H9 (cell line): ENCODE results near the gene KANK4. TPM values are rescaled to one million over a fixed set of nuclear protein-coding genes. Genes with fewer than 3 reads are reported as not detected.

Experiments
- DNase-seq: peaks from one replicate; pipeline ENCODE4 v3.0.0-alpha.2; 2017
- H2AFZ ChIP-seq: one replicate; pipeline ENCODE4 v1.6.1; 2013; ENCODE audit warnings: mild to moderate bottlenecking, low read length, control low read depth, moderate library complexity
- H2AK5ac ChIP-seq: 2 replicates; pipeline ENCODE4 v1.6.1; 2013; ENCODE audit warnings: low read length, control low read depth, mixed read lengths; ENCODE audit not compliant: insufficient read length
- H2BK120ac ChIP-seq: one replicate; pipeline ENCODE4 v1.6.1; 2013; ENCODE audit warnings: low read depth, mild to moderate bottlenecking, low read length, control low read depth, inconsistent platforms; ENCODE audit not compliant: poor library complexity, severe bottlenecking
- H2BK12ac ChIP-seq: 2 replicates; pipeline ENCODE4 v1.6.1; 2013; ENCODE audit warnings: low read length, control low read depth, mixed read lengths, low read depth; ENCODE audit not compliant: insufficient read length
- H2BK15ac ChIP-seq: 2 replicates; pipeline ENCODE4 v1.6.1; 2013; ENCODE audit warnings: low read depth, low read length, control low read depth
- H2BK20ac ChIP-seq: one replicate; pipeline ENCODE4 v1.6.1; 2013; ENCODE audit warnings: low read depth, mild to moderate bottlenecking, low read length, control low read depth, inconsistent platforms; ENCODE audit not compliant: poor library complexity, severe bottlenecking
- H2BK5ac ChIP-seq: 2 replicates; pipeline ENCODE4 v1.6.1; 2013; ENCODE audit warnings: low read length, control low read depth, mixed read lengths; ENCODE audit not compliant: insufficient read length
- H3K14ac ChIP-seq: 2 replicates; pipeline ENCODE4 v1.6.1; 2013; ENCODE audit warnings: low read length, control low read depth; ENCODE audit not compliant: insufficient read depth
- H3K18ac ChIP-seq: 2 replicates; pipeline ENCODE4 v1.6.1; 2013; ENCODE audit warnings: low read depth, mild to moderate bottlenecking, mixed read lengths, low read length, control low read depth; ENCODE audit not compliant: insufficient read length
- H3K23ac ChIP-seq: 2 replicates; pipeline ENCODE4 v1.6.1; 2013; ENCODE audit warnings: low read length, control low read depth, mixed read lengths, low read depth; ENCODE audit not compliant: insufficient read length
- H3K23me2 ChIP-seq: 2 replicates; pipeline ENCODE4 v1.6.1; 2013; ENCODE audit warnings: low read depth, mild to moderate bottlenecking, mixed read lengths, low read length, control low read depth; ENCODE audit not compliant: insufficient read length, poor library complexity, severe bottlenecking
- H3K27ac ChIP-seq: 2 replicates; pipeline ENCODE4 v1.5.1; 2013; ENCODE audit warnings: low read length, control low read depth, mixed read lengths, low read depth; ENCODE audit not compliant: insufficient read length
- H3K27me3 ChIP-seq: 2 replicates; pipeline ENCODE4 v1.6.1; 2013; ENCODE audit warnings: low read length, control low read depth, inconsistent platforms; ENCODE audit not compliant: insufficient read depth
- H3K4ac ChIP-seq: 2 replicates; pipeline ENCODE4 v1.6.1; 2013; ENCODE audit warnings: low read depth, mild to moderate bottlenecking, control low read depth, inconsistent platforms, low read length, moderate library complexity
- H3K4me1 ChIP-seq: 2 replicates; pipeline ENCODE4 v1.6.1; 2013; ENCODE audit warnings: low read length, control low read depth, inconsistent platforms; ENCODE audit not compliant: insufficient read depth
- H3K4me2 ChIP-seq: 2 replicates; pipeline ENCODE4 v1.6.1; 2013; ENCODE audit warnings: low read length, control low read depth, mixed read lengths; ENCODE audit not compliant: insufficient read length, insufficient read depth
- H3K56ac ChIP-seq: 2 replicates; pipeline ENCODE4 v1.6.1; 2013; ENCODE audit warnings: low read depth, mild to moderate bottlenecking, mixed read lengths, low read length, control low read depth; ENCODE audit not compliant: insufficient read length
- H3K79me1 ChIP-seq: 2 replicates; pipeline ENCODE4 v1.6.1; 2013; ENCODE audit warnings: low read depth, mild to moderate bottlenecking, moderate library complexity, low read length, control low read depth, inconsistent platforms; ENCODE audit not compliant: insufficient read depth, poor library complexity, severe bottlenecking
- H3K79me2 ChIP-seq: 2 replicates; pipeline ENCODE4 v1.6.1; 2013; ENCODE audit warnings: low read length, control low read depth, inconsistent platforms; ENCODE audit not compliant: insufficient read depth
- H3K9ac ChIP-seq: 2 replicates; pipeline ENCODE4 v1.6.1; 2013; ENCODE audit warnings: low read length, control low read depth, mixed read lengths; ENCODE audit not compliant: insufficient read length; ENCODE audit errors: extremely low read depth
- H3K9me3 ChIP-seq: one replicate; pipeline ENCODE4 v1.6.1; 2013; ENCODE audit warnings: low read depth, low read length, inconsistent platforms; ENCODE audit not compliant: control insufficient read depth
- H3T11ph ChIP-seq: one replicate; pipeline ENCODE4 v1.6.1; 2013; ENCODE audit warnings: mild to moderate bottlenecking, low read length, control low read depth, inconsistent platforms
- H4K20me1 ChIP-seq: one replicate; pipeline ENCODE4 v1.6.1; 2013; ENCODE audit not compliant: control insufficient read depth, insufficient read length, insufficient read depth
- H4K5ac ChIP-seq: 2 replicates; pipeline ENCODE4 v1.6.1; 2013; ENCODE audit warnings: low read depth, mild to moderate bottlenecking, mixed read lengths, low read length, control low read depth; ENCODE audit not compliant: insufficient read length
- H4K8ac ChIP-seq: replicated peaks from 2 replicates; pipeline ENCODE4 v1.6.1; 2013; ENCODE audit warnings: low read length, control low read depth, mixed read lengths, low read depth; ENCODE audit not compliant: insufficient read length
- H4K91ac ChIP-seq: 2 replicates; pipeline ENCODE4 v1.6.1; 2013; ENCODE audit warnings: low read depth, mild to moderate bottlenecking, moderate library complexity, mixed read lengths, low read length, control low read depth; ENCODE audit not compliant: insufficient read length
- H3K27ac Mint-ChIP-seq, 3 experiments: 2 replicates in 2 of 3; 3 replicates in 1 of 3; pipeline ENCODE4 v1.8.0; 2020 to 2021; ENCODE audit warnings: mixed read lengths in 3 of 3, mild to moderate bottlenecking in 1 of 3, moderate library complexity in 1 of 3
- H3K27me3 Mint-ChIP-seq: 2 replicates; pipeline ENCODE4 v1.8.0; 2021; ENCODE audit warnings: low read depth, mild to moderate bottlenecking, moderate library complexity, mixed read lengths
- H3K36me3 Mint-ChIP-seq, 3 experiments: 2 replicates in 2 of 3; 3 replicates in 1 of 3; pipeline ENCODE4 v1.8.0; 2020 to 2021; ENCODE audit warnings: low read depth in 3 of 3, mixed read lengths in 3 of 3; ENCODE audit not compliant: insufficient read depth in 1 of 3
- H3K4me1 Mint-ChIP-seq, 2 experiments: 2 replicates each; pipeline ENCODE4 v1.8.0; 2020; ENCODE audit warnings: mixed read lengths in 2 of 2
- H3K4me3 Mint-ChIP-seq, 2 experiments: 2 replicates in 1 of 2; 3 replicates in 1 of 2; pipeline ENCODE4 v1.8.0; 2020 to 2021; ENCODE audit warnings: mild to moderate bottlenecking in 2 of 2, mixed read lengths in 2 of 2, moderate library complexity in 1 of 2
- H3K9me3 Mint-ChIP-seq, 2 experiments: 2 replicates in 1 of 2; 3 replicates in 1 of 2; pipeline ENCODE4 v1.8.0; 2020; ENCODE audit warnings: mild to moderate bottlenecking in 2 of 2, mixed read lengths in 2 of 2, moderate library complexity in 1 of 2
- WGBS: extraction: QIAGEN DNeasy Blood & Tissue Kit; methylation state at CpG from one replicate; pipeline ENCODE4 v1.1.7; 2013; ENCODE audit warnings: missing lambda C conversion rate, low lambda C conversion rate, mixed read lengths; ENCODE audit not compliant: insufficient read length; ENCODE audit errors: extremely low coverage; 5-methylcytosine and 5-hydroxymethylcytosine counted together
- total RNA-seq: library from RNA; stranded (reverse); gene quantifications from 2 replicates; pipeline ENCODE4 v1.2.1, GENCODE V29; 2021
- TF ChIP-seq, protein P1 (sequence below): fragments of 200-600 bp; sonication (generic); conservative IDR thresholded peaks from 3 replicates; pipeline ENCODE4 v1.8.0; 2021; ENCODE audit warnings: antibody characterized with exemption, mild to moderate bottlenecking

The KANK4 gene
- total RNA-seq, 1 experiment from 2014 or later = 0.15 TPM

DNA sequence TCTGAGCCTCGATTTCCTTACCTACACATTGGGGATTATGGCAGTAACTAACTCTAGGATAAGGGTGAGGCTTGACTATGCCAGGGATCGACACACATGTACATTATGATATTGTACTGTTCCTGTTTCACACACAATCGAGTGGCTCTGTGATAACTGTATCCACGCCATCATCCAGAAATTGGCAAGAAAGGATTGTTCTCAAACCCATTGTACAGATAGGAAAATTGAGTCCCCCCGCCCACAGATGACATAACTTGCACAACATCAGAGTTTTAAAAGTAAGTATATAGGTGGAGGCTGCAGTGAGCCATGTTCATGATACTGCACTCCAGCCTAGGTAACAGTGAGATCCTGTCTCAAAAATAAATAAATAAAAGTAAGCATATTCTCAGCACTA, 3.8 kb downstream of the KANK4 start:
- Histone ChIP-seq H3K4me2 (no peak overlapping the region), H3K4ac (no peak overlapping the region), H3T11ph (no peak overlapping the region), H2AK5ac (no peak overlapping the region), H3K27ac (no peak overlapping the region), H3K9ac (no peak overlapping the region), H3K23ac (no peak overlapping the region), H4K5ac (no peak overlapping the region), H3K9me3 (no peaks in the 10 kb centered on the region), H3K79me2 (no peaks in the 10 kb centered on the region), H2AFZ (no peak overlapping the region), H2BK5ac (no peak overlapping the region), H3K18ac (no peak overlapping the region), H4K8ac (no peak overlapping the region), H3K14ac (no peak overlapping the region), H2BK15ac (no peak overlapping the region), H3K79me1 (no peaks in the 10 kb centered on the region), H2BK12ac (no peak overlapping the region), H3K23me2 (peaks cover 15% of the 10 kb centered on the region), H2BK20ac (no peak overlapping the region), H2BK120ac (no peak overlapping the region), H4K91ac (no peak overlapping the region), H3K56ac (no peak overlapping the region), H3K27me3 (peaks cover 31% of the 10 kb centered on the region), H4K20me1 (no peaks in the 10 kb centered on the region), H3K4me1 (peaks cover 6% of the 10 kb centered on the region; the same call in 1 of the 2 replicates)
- H3K4me3 Mint-ChIP-seq = no peak overlapping the region
- TF ChIP-seq, protein P1, sequence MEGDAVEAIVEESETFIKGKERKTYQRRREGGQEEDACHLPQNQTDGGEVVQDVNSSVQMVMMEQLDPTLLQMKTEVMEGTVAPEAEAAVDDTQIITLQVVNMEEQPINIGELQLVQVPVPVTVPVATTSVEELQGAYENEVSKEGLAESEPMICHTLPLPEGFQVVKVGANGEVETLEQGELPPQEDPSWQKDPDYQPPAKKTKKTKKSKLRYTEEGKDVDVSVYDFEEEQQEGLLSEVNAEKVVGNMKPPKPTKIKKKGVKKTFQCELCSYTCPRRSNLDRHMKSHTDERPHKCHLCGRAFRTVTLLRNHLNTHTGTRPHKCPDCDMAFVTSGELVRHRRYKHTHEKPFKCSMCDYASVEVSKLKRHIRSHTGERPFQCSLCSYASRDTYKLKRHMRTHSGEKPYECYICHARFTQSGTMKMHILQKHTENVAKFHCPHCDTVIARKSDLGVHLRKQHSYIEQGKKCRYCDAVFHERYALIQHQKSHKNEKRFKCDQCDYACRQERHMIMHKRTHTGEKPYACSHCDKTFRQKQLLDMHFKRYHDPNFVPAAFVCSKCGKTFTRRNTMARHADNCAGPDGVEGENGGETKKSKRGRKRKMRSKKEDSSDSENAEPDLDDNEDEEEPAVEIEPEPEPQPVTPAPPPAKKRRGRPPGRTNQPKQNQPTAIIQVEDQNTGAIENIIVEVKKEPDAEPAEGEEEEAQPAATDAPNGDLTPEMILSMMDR = no peak
- H3K27ac Mint-ChIP-seq = no peak overlapping the region
- DNase-seq = no peak
- peaks cover 0 to 4% of the 10 kb centered on the region in 2 experiments; a peak in 2 of 5 replicates for H3K9me3 Mint-ChIP-seq
- H3K27me3 Mint-ChIP-seq = peaks cover 56% of the 10 kb centered on the region
- H3K4me1 Mint-ChIP-seq = peaks cover 13 to 16% of the 10 kb centered on the region in 2 experiments
- no peaks in the 10 kb centered on the region for H3K36me3 Mint-ChIP-seq
- no CpG with 5 or more reads among the region's 5 CpGs for WGBS
